B cell (primary cell): Measurements from ENCODE around the gene LIN9.

ENCODE experiments used
- EZH2 ChIP-seq: IDR thresholded peaks from 2 replicates; pipeline ENCODE4 v1.6.1; 2012; ENCODE audit warnings: borderline replicate concordance, low read depth, mild to moderate bottlenecking, moderate library complexity, low read length; ENCODE audit not compliant: insufficient read depth, poor library complexity, severe bottlenecking
- TF ChIP-seq, protein P1 (sequence below): fragments of 200-600 bp; IDR thresholded peaks from one replicate; pipeline ENCODE4 v1.8.0; 2022; ENCODE audit warnings: antibody characterized with exemption, mild to moderate bottlenecking

GRCh38 chr1:226233293-226233692 is 75.7 kb downstream of the LIN9 start:
- TF ChIP-seq, protein P1, sequence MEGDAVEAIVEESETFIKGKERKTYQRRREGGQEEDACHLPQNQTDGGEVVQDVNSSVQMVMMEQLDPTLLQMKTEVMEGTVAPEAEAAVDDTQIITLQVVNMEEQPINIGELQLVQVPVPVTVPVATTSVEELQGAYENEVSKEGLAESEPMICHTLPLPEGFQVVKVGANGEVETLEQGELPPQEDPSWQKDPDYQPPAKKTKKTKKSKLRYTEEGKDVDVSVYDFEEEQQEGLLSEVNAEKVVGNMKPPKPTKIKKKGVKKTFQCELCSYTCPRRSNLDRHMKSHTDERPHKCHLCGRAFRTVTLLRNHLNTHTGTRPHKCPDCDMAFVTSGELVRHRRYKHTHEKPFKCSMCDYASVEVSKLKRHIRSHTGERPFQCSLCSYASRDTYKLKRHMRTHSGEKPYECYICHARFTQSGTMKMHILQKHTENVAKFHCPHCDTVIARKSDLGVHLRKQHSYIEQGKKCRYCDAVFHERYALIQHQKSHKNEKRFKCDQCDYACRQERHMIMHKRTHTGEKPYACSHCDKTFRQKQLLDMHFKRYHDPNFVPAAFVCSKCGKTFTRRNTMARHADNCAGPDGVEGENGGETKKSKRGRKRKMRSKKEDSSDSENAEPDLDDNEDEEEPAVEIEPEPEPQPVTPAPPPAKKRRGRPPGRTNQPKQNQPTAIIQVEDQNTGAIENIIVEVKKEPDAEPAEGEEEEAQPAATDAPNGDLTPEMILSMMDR = no peak
- TF ChIP-seq EZH2 = no peak
